Measurements from ENCODE around the gene CENPQ.

CENPQ gene

GRCh38 chr6:49531774-49532569 is 68.8 kb downstream of the CENPQ start:
- H3K27me3 ChIP-seq: peaks cover 5% of the 10 kb centered on the region
- H3K4me3 ChIP-seq (ENCODE audit: low read depth in 1 of 2, low read length in 1 of 2): no peak overlapping the region
- TF ChIP-seq CTCF (IDR thresholded peaks at IDR 0.05): no peak
- H3K27ac ChIP-seq: no peak overlapping the region
- no peaks in the 10 kb centered on the region for H3K9me3 ChIP-seq
- H3K4me1 ChIP-seq (ENCODE audit: control insufficient read depth in 1 of 2, insufficient read depth in 1 of 2, low read depth in 1 of 2, low read length in 1 of 2): no peaks in the 10 kb centered on the region
- H3K36me3 ChIP-seq: no peaks in the 10 kb centered on the region

GRCh38 chr6:49535795-49536194 is 72.6 kb downstream of the CENPQ start:
- TF ChIP-seq CTCF (IDR thresholded peaks at IDR 0.05): no peak
- Histone ChIP-seq H3K27ac (no peak overlapping the region), H3K27me3 (peaks cover 5% of the 10 kb centered on the region), H3K9me3 (no peaks in the 10 kb centered on the region), H3K4me1 (ENCODE audit: control insufficient read depth in 1 of 2, insufficient read depth in 1 of 2, low read depth in 1 of 2, low read length in 1 of 2) (no peaks in the 10 kb centered on the region), H3K36me3 (no peaks in the 10 kb centered on the region), H3K4me3 (ENCODE audit: low read depth in 1 of 2, low read length in 1 of 2) (no peak overlapping the region)

- TF ChIP-seq CTCF (IDR thresholded peaks at IDR 0.05): no peak
- Histone ChIP-seq H3K9me3 (no peaks in the 10 kb centered on the region), H3K27ac (no peak overlapping the region), H3K4me3 (ENCODE audit: low read depth in 1 of 2, low read length in 1 of 2) (no peak overlapping the region), H3K36me3 (no peaks in the 10 kb centered on the region), H3K4me1 (ENCODE audit: control insufficient read depth in 1 of 2, insufficient read depth in 1 of 2, low read depth in 1 of 2, low read length in 1 of 2) (no peaks in the 10 kb centered on the region), H3K27me3 (no peaks in the 10 kb centered on the region)
Measured at GRCh38 chr6:49539102-49539501, 75.9 kb downstream of the CENPQ start.

GRCh38 chr6:49540614-49541013 is 77.4 kb downstream of the CENPQ start:
- Histone ChIP-seq H3K9me3 (no peaks in the 10 kb centered on the region), H3K27me3 (no peaks in the 10 kb centered on the region), H3K4me1 (ENCODE audit: control insufficient read depth in 1 of 2, insufficient read depth in 1 of 2, low read depth in 1 of 2, low read length in 1 of 2) (no peaks in the 10 kb centered on the region), H3K27ac (no peak overlapping the region), H3K36me3 (no peaks in the 10 kb centered on the region), H3K4me3 (ENCODE audit: low read depth in 1 of 2, low read length in 1 of 2) (no peak overlapping the region)
- no peak for TF ChIP-seq CTCF (IDR thresholded peaks at IDR 0.05)

GRCh38 chr6:49541210-49541724 is 78.1 kb downstream of the CENPQ start:
- Histone ChIP-seq H3K36me3 (no peaks in the 10 kb centered on the region), H3K4me3 (ENCODE audit: low read depth in 1 of 2, low read length in 1 of 2) (no peak overlapping the region), H3K27ac (no peak overlapping the region), H3K27me3 (peaks cover under 1% of the 10 kb centered on the region), H3K4me1 (ENCODE audit: control insufficient read depth in 1 of 2, insufficient read depth in 1 of 2, low read depth in 1 of 2, low read length in 1 of 2) (no peaks in the 10 kb centered on the region), H3K9me3 (no peaks in the 10 kb centered on the region)
- no peak for TF ChIP-seq CTCF (IDR thresholded peaks at IDR 0.05)
